ENCODE data around the gene KAT8.
"Not testable (repeated sequence)": the region's sequence is repeated elsewhere in the genome, so short reads cannot be mapped to it uniquely, and the experiment has no call there.

KAT8 gene

GRCh38 chr16:31132303-31132979, 15.0 kb downstream of the KAT8 start:
- no peak for DNase-seq (ENCODE audit: extremely low read depth, low read depth)
- TF ChIP-seq CTCF (IDR thresholded peaks at IDR 0.05; ENCODE audit: low read depth, low read length, missing control alignments) = no peak
- no peak overlapping the region for H3K4me3 ChIP-seq (replicated peaks; ENCODE audit: low read depth, low read length)

DNA sequence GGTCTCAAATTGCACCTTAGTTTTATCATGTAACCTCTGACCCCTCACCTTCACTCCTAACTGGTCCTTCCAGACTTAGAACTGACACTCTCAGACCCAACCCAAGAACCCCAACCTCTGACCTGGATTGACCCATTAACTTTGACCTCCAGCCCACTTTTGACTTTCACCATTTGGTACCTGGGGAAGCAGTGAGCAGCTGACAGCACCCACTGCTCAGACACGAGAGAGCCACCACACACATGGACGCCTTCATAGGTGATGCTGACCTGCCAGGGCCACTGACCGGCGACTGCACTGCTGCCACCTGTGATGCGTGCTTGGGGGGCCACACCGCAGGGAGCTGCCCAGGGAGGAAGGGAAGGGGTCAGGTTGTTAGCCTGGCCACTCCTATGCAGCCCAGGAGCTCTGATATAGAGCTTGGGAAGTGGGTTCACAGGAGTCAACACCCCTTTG, 15.6 kb downstream of the KAT8 start:
- no peak overlapping the region for H3K4me3 ChIP-seq (replicated peaks; ENCODE audit: low read depth, low read length)
- TF ChIP-seq CTCF (IDR thresholded peaks at IDR 0.05; ENCODE audit: low read depth, low read length, missing control alignments) = no peak
- DNase-seq (ENCODE audit: extremely low read depth, low read depth) = no peak

DNA sequence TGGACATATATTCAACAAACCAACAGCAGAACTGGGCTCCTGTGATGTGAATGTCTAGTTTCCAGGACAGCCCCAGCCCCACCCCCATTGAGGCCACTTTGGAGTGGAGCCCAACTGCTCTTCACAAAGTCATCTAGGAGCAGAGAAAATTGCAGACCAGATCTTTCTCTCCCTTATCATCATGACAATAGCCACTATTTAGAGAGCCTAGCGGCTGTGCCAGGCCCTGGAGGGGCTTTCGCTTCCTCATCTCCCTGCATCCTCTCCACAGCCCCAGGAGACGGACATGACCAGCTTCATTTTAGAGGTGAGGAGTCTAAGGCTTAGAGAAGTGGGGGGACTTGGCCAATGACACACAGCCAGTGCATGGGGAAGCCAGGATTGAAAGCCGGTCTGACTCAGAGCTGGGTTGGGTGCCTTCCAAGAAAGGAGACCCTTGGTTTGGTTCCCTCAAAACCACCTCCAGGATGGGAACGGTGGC, 16.7 kb downstream of the KAT8 start:
- TF ChIP-seq CTCF (IDR thresholded peaks at IDR 0.05; ENCODE audit: low read depth, low read length, missing control alignments) = no peak
- H3K4me3 ChIP-seq (replicated peaks; ENCODE audit: low read depth, low read length) = no peak overlapping the region

DNA sequence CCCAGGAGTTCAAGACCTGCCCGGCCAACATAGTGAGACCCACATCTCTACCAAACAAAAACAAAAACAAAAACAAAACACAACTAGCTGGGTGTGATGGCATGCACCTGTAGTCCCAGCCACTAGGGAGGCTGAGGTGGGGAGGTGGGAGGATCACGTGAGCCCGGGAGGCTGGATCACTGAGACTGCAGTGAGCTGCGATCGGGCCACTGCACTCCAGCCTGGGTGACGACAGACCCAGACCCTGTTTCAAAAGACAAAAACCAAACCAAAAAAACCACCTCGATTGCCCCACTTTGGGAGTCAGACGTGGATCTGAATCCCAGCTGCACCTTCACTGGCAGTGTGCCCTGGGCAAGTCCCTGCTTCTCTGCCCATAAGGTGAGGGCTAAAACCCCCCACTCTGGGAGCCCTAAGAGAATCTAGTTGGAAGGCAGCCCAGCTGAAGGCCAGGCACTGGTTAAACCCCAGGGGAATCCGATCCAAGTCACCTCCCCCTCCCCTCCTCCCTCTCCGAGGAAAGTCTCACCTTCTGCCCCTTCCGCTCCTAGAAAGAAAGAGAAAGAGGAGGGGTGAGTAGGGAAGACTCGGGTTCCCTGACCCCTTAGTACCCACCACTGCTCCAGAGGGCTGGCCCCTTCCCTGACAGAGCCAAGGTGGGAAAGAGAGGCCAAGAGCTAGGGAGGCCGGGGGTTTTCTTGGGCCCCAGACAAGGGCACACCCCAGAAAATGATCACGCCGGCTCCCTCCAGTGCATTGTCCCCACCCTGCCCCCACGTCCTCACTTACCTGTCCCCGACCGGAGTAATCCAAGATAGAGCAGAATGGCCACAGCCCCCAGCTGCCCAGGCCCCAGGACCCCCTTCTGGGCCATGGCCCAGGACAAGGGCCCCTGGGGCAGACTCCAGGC, 17.4 kb downstream of the KAT8 start:
- H3K4me3 ChIP-seq (replicated peaks; ENCODE audit: low read depth, low read length) = no peak overlapping the region
- no peak for TF ChIP-seq CTCF (IDR thresholded peaks at IDR 0.05; ENCODE audit: low read depth, low read length, missing control alignments)
- no peak for DNase-seq (ENCODE audit: extremely low read depth, low read depth)

More for the DNA sequence above, 16.7 kb downstream of the KAT8 start:
- no peak for DNase-seq (ENCODE audit: extremely low read depth, low read depth)

DNA sequence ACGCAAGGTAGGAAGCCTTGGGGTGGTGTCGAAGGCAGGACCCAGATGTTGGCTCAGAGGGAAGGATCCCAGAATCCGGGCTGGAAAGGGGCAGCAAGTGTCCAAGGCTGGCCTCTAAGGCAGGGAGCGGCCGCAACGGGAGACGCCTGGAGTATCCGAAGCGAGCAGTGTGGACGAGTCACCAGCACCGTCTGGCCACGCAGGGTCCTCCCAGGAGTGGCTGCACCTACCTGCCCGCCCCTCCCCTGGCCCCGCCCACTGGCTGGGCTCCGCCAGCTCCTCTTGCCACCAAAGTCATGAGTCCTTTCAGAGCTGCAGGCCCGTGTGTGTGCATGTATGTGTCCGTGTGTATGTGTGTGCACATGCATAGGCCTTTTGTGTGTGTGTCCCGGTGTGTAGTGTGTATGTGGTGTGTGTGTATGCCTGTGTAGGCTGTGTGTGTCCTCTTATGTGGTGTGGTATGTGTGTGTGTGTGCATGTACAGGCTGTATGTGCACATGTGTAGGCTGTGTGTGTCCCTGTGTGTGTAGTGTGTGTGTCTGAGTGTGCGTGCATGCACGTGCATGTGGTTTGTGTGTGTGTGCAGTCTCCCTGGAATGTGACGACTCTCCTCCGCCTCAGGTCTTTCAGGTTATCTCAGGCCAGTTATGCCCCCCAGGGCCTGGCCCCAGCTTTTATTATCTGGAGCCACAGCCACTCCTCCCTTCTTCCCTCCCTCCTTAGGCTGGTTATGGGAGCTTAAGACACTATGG, 18.2 kb downstream of the KAT8 start, which contains the start of gene PRSS8:
TSS of gene PRSS8 (minus strand) at position 193 of the 752 bp plus-strand sequence. CDS start 229 bp downstream, outside the sequence.
- DNase-seq (ENCODE audit: extremely low read depth, low read depth) = no peak
- TF ChIP-seq CTCF (IDR thresholded peaks at IDR 0.05; ENCODE audit: low read depth, low read length, missing control alignments) = no peak
- no peak within 1 kb of the TSS for H3K4me3 ChIP-seq (replicated peaks; ENCODE audit: low read depth, low read length)

- DNase-seq (ENCODE audit: extremely low read depth, low read depth) = no peak
- TF ChIP-seq CTCF (IDR thresholded peaks at IDR 0.05; ENCODE audit: low read depth, low read length, missing control alignments) = no peak
- no peak overlapping the region for H3K4me3 ChIP-seq (replicated peaks; ENCODE audit: low read depth, low read length)
Measured at GRCh38 chr16:31136287-31136662, 18.8 kb downstream of the KAT8 start.

DNA sequence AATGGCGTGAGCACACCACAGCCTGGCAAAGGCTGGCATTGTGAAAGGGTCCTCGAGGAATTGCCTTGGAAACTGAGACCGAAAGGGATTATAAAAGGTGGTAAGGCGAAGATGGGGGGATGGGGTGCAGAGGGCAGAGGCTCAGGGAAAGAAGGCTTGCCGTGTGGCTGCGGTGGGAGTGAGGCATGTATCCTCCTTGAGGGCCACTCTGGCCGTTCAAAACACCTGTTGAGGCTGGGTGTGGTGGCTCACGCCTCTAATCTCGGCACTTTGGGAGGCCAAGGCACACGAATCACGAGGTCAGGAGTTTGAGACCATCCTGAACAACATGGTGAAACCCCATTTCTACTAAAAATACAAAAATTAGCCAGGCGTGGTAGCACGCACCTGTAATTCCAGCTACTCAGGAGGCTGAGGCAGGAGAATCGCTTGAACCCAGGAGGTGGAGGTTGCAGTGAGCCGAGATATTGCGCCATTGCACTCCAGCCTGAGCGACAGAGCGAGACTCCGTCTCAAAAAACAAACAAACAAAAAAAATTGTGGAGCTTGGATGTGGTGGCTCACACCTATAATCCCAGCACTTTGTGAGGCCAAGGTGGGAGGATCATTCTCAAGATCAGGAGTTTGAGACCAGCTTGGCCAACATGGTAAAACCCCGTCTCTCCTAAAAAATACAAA, 19.5 kb downstream of the KAT8 start:
- DNase-seq (ENCODE audit: extremely low read depth, low read depth); H3K4me3 ChIP-seq (replicated peaks; ENCODE audit: low read depth, low read length): not testable (repeated sequence)

Data from HFF-Myc (cell line).